HG02588 (cell line): ENCODE results near the gene AK8.

Experiments
- ATAC-seq: cut with Tn5 transposase; IDR thresholded peaks from one replicate; pipeline ENCODE4 v1.9.1; 2021; ENCODE audit warnings: mild to moderate bottlenecking, moderate library complexity; ENCODE audit not compliant: unreplicated experiment

The AK8 gene

GRCh38 chr9:132887181-132888120, 9.4 kb upstream of the AK8 start:
- ATAC-seq, result no peak

- ATAC-seq, result no peak
Observed at GRCh38 chr9:132886334-132886725, 8.2 kb upstream of the AK8 start.

- ATAC-seq, result no peak
Observed at GRCh38 chr9:132885720-132886333, 7.7 kb upstream of the AK8 start.

GRCh38 chr9:132883349-132884294, 5.5 kb upstream of the AK8 start:
- ATAC-seq, result no peak

GRCh38 chr9:132882616-132883015, 4.5 kb upstream of the AK8 start:
- no peak for ATAC-seq

GRCh38 chr9:132881826-132882225, 3.7 kb upstream of the AK8 start:
- ATAC-seq, result no peak

GRCh38 chr9:132880324-132880661, 2.2 kb upstream of the AK8 start:
- no peak for ATAC-seq

- no peak for ATAC-seq
Observed at GRCh38 chr9:132879457-132880323, 1.6 kb upstream of the AK8 start.

- ATAC-seq, result no peak
Observed at GRCh38 chr9:132878695-132879456, 792 bp upstream of the AK8 start, which contains the start of gene SPACA9. Gene SPACA9 (plus strand): TSS chr9:132878898. CDS start chr9:132883948, 5,050 bp downstream.

- no peak for ATAC-seq
Observed at GRCh38 chr9:132877458-132877823, 643 bp downstream of the AK8 start.

GRCh38 chr9:132876849-132877248, 1.2 kb downstream of the AK8 start:
- ATAC-seq, result no peak

GRCh38 chr9:132875159-132875558, 2.9 kb downstream of the AK8 start:
- no peak for ATAC-seq

GRCh38 chr9:132873403-132873802, 4.7 kb downstream of the AK8 start:
- ATAC-seq, result no peak

GRCh38 chr9:132869266-132869665, 8.8 kb downstream of the AK8 start:
- ATAC-seq, result no peak

- no peak for ATAC-seq
Observed at GRCh38 chr9:132866898-132867297, 11.2 kb downstream of the AK8 start.

- no peak for ATAC-seq
Observed at GRCh38 chr9:132864691-132865090, 13.4 kb downstream of the AK8 start.

- no peak for ATAC-seq
Observed at GRCh38 chr9:132864277-132864676, 13.8 kb downstream of the AK8 start.

- no peak for ATAC-seq
Observed at GRCh38 chr9:132863096-132863495, 15.0 kb downstream of the AK8 start.

- no peak for ATAC-seq
Observed at GRCh38 chr9:132862533-132862932, 15.6 kb downstream of the AK8 start.

GRCh38 chr9:132861666-132862065, 16.4 kb downstream of the AK8 start:
- ATAC-seq, result no peak
